DOHH2 (cell line): ENCODE measurements around the gene KLHL18.

Source experiments
- H3F3A ChIP-seq: fragments of 200-600 bp; sonication (generic), shearing (Covaris generic); 2 replicates; pipeline ENCODE4 v1.6.0; 2016; ENCODE audit warnings: antibody characterized with exemption, mild to moderate bottlenecking; ENCODE audit not compliant: control insufficient read depth, insufficient read depth
- H3K27ac ChIP-seq: fragments of 200-600 bp; sonication (generic); 2 replicates; pipeline ENCODE4 v1.5.1; 2014; ENCODE audit warnings: low read depth, mild to moderate bottlenecking, low read length, moderate library complexity
- H3K27me3 ChIP-seq: fragments of 200-600 bp; sonication (generic); 2 replicates; pipeline ENCODE4 v1.6.1; 2014; ENCODE audit warnings: mild to moderate bottlenecking, low read length, mixed read lengths; ENCODE audit not compliant: control insufficient read depth
- H3K36me3 ChIP-seq: fragments of 200-600 bp; sonication (generic); 2 replicates; pipeline ENCODE4 v1.6.1; 2014; ENCODE audit warnings: mild to moderate bottlenecking, low read length, moderate library complexity, mixed read lengths; ENCODE audit not compliant: control insufficient read depth
- H3K4me1 ChIP-seq: fragments of 200-600 bp; sonication (generic); 2 replicates; pipeline ENCODE4 v1.6.1; 2014; ENCODE audit warnings: mild to moderate bottlenecking, low read length, mixed read lengths; ENCODE audit not compliant: control insufficient read depth
- H3K4me2 ChIP-seq: fragments of 200-600 bp; sonication (generic); 2 replicates; pipeline ENCODE4 v1.6.0; 2014; ENCODE audit warnings: mild to moderate bottlenecking, low read length, moderate library complexity
- H3K4me3 ChIP-seq: fragments of 200-600 bp; sonication (generic); 2 replicates; pipeline ENCODE4 v1.5.1; 2014; ENCODE audit warnings: mild to moderate bottlenecking, low read length, mixed read lengths
- H3K79me2 ChIP-seq: fragments of 200-600 bp; sonication (generic); 2 replicates; pipeline ENCODE4 v1.6.1; 2014; ENCODE audit warnings: mild to moderate bottlenecking, low read length, mixed read lengths; ENCODE audit not compliant: control insufficient read depth
- H3K9me2 ChIP-seq: fragments of 200-600 bp; sonication (generic); replicated peaks from 2 replicates; pipeline ENCODE4 v1.6.1; 2014; ENCODE audit warnings: mild to moderate bottlenecking, low read length, mixed read lengths; ENCODE audit not compliant: control insufficient read depth
- H3K9me3 ChIP-seq: fragments of 200-600 bp; sonication (generic); 2 replicates; pipeline ENCODE4 v1.6.1; 2014; ENCODE audit warnings: antibody characterized with exemption, low read length, mixed read lengths; ENCODE audit not compliant: control insufficient read depth, insufficient read depth
- H4K20me1 ChIP-seq: fragments of 200-600 bp; sonication (generic); 2 replicates; pipeline ENCODE4 v1.6.0; 2014; ENCODE audit warnings: low read depth, mild to moderate bottlenecking, antibody characterized with exemption, low read length, moderate library complexity; ENCODE audit not compliant: control insufficient read depth, insufficient read depth
- EZH2phosphoT487 ChIP-seq: fragments of 200-600 bp; sonication (generic); IDR thresholded peaks from 2 replicates; pipeline ENCODE4 v1.6.1; 2017; ENCODE audit warnings: borderline replicate concordance, mild to moderate bottlenecking, antibody characterized with exemption, low read length, moderate library complexity, mixed read lengths
- TF ChIP-seq, protein P1 (sequence below): fragments of 200-600 bp; sonication (generic); IDR thresholded peaks from one replicate; pipeline ENCODE4 v1.5.1; 2014; ENCODE audit warnings: antibody characterized with exemption, mild to moderate bottlenecking, low read depth, low read length; ENCODE audit not compliant: poor library complexity, severe bottlenecking

KLHL18 gene

DNA sequence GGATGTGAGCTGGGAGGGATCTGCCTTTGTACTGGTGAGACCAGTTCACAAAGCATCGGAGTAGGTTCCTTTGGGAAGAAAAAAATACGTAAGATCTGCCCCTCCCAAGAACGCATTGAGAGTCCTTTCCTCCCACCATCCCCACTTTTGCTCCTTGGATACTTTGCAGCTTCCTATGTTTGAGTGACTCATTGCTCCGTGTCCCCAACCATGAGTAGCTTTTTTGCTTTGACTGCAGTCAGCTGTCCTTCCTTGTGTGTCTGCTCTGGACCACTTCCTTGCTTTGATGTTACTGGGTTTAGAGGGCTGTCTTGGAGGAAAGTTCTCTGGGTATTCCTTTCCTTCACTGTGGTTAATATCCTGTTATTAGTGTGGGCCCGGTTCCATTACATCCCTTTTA lies 54.9 kb downstream of the KLHL18 start:
- Histone ChIP-seq H3K27me3 (no peaks in the 10 kb centered on the region), H3K79me2 (no peaks in the 10 kb centered on the region), H3K9me3 (no peaks in the 10 kb centered on the region), H3K4me1 (no peaks in the 10 kb centered on the region), H3K4me2 (no peak overlapping the region), H3K4me3 (no peak overlapping the region), H3K27ac (no peak overlapping the region), H3F3A (no peaks in the 10 kb centered on the region), H4K20me1 (no peaks in the 10 kb centered on the region), H3K36me3 (peaks cover 79% of the 10 kb centered on the region), H3K9me2 (no peaks in the 10 kb centered on the region)
- TF ChIP-seq EZH2phosphoT487 = no peak
- TF ChIP-seq, protein P1, sequence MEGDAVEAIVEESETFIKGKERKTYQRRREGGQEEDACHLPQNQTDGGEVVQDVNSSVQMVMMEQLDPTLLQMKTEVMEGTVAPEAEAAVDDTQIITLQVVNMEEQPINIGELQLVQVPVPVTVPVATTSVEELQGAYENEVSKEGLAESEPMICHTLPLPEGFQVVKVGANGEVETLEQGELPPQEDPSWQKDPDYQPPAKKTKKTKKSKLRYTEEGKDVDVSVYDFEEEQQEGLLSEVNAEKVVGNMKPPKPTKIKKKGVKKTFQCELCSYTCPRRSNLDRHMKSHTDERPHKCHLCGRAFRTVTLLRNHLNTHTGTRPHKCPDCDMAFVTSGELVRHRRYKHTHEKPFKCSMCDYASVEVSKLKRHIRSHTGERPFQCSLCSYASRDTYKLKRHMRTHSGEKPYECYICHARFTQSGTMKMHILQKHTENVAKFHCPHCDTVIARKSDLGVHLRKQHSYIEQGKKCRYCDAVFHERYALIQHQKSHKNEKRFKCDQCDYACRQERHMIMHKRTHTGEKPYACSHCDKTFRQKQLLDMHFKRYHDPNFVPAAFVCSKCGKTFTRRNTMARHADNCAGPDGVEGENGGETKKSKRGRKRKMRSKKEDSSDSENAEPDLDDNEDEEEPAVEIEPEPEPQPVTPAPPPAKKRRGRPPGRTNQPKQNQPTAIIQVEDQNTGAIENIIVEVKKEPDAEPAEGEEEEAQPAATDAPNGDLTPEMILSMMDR = no peak

DNA sequence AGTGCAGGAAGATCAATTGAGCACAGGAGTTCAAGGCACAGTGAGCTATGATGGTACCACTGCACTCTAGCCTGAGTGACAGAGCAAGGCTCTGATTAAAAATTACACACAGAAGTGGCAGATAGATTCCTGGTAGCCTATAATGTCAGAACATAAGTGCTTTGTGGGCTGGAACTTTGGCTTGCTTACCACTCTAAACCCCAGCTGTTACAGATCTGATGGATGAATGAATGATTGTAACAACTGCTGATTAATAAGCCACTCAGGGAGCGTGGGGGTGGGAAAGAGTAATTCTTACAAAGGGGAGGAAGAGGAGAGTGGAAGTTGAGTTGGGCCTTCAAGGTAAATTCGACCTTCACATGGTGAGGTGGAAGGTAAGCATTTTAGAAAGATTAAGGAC lies 57.2 kb downstream of the KLHL18 start:
- no peaks in the 10 kb centered on the region for H4K20me1 ChIP-seq
- H3K9me2 ChIP-seq = no peaks in the 10 kb centered on the region
- no peaks in the 10 kb centered on the region for H3F3A ChIP-seq
- TF ChIP-seq, protein P1 = no peak
- TF ChIP-seq EZH2phosphoT487 = no peak
- H3K79me2 ChIP-seq = no peaks in the 10 kb centered on the region
- no peaks in the 10 kb centered on the region for H3K27me3 ChIP-seq
- H3K9me3 ChIP-seq = no peaks in the 10 kb centered on the region
- H3K27ac ChIP-seq = no peak overlapping the region
- peaks cover 1% of the 10 kb centered on the region; the same call in 1 of the 2 replicates for H3K4me1 ChIP-seq
- no peak overlapping the region for H3K4me2 ChIP-seq
- no peak overlapping the region for H3K4me3 ChIP-seq
- H3K36me3 ChIP-seq = peaks cover 78% of the 10 kb centered on the region

DNA sequence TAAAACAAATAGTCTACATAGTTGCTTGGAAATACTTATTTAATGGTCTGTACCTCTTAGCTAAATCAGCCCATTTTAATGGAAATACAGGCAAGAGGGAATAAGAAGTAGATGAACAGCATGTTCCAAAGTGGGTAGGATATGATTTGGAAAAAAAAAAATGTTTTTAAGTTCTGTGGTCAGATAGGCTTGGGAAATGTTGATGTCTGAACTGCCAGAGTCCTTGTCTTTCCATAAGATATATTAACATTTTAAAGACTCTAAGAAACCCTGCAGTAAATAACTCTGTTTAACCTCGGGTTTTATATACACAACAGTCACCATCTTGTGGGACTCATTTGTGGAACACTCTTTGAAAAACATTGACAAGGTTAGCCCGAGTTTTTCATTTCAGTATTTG lies 58.1 kb downstream of the KLHL18 start:
- Histone ChIP-seq H3K4me1 (peaks cover 10% of the 10 kb centered on the region), H3K27me3 (no peaks in the 10 kb centered on the region), H4K20me1 (no peaks in the 10 kb centered on the region), H3K79me2 (no peaks in the 10 kb centered on the region), H3K4me3 (no peak overlapping the region), H3K4me2 (no peak overlapping the region), H3F3A (no peaks in the 10 kb centered on the region), H3K9me2 (no peaks in the 10 kb centered on the region), H3K9me3 (no peaks in the 10 kb centered on the region), H3K27ac (no peak overlapping the region), H3K36me3 (peaks cover 77% of the 10 kb centered on the region)
- TF ChIP-seq, protein P1 = no peak
- no peak for TF ChIP-seq EZH2phosphoT487
